Astrocyte (in vitro differentiated cells and primary cell): ENCODE measurements around the gene ARL6IP5. TPM values are rescaled to one million over a fixed set of nuclear protein-coding genes. Genes with fewer than 3 reads are reported as not detected.

Experiments used
- DNase-seq: peaks from one replicate; pipeline ENCODE4 v3.0.0-alpha.2; 2010; ENCODE audit warnings: low read depth
- FAIRE-seq: peaks from 2 replicates; lab custom pipeline; 2011; peaks lifted over from hg19 to GRCh38; lab: Jason Lieb, UNC
- H2AFZ ChIP-seq: 2 replicates; pipeline ENCODE4 v1.6.0; 2012; ENCODE audit warnings: low read depth, low read length, inconsistent platforms
- H3K27ac ChIP-seq: 2 replicates; pipeline ENCODE4 v1.5.1; 2011; ENCODE audit warnings: low read depth, low read length, inconsistent platforms
- H3K27me3 ChIP-seq: 2 replicates; pipeline ENCODE4 v1.6.0; 2011; ENCODE audit warnings: low read length, inconsistent platforms; ENCODE audit not compliant: insufficient read depth
- H3K36me3 ChIP-seq: 2 replicates; pipeline ENCODE4 v1.5.1; 2011; ENCODE audit warnings: low read length, inconsistent platforms; ENCODE audit not compliant: insufficient read depth
- H3K4me1 ChIP-seq: 2 replicates; pipeline ENCODE4 v1.5.1; 2011; ENCODE audit warnings: low read length, inconsistent platforms; ENCODE audit not compliant: insufficient read depth
- H3K4me2 ChIP-seq: 2 replicates; pipeline ENCODE4 v1.6.0; 2012; ENCODE audit warnings: low read length, inconsistent platforms
- H3K4me3 ChIP-seq: 2 replicates; pipeline ENCODE4 v1.5.1; 2011; ENCODE audit warnings: low read depth, mild to moderate bottlenecking, low read length, inconsistent platforms; ENCODE audit not compliant: insufficient read depth
- H3K79me2 ChIP-seq: 2 replicates; pipeline ENCODE4 v1.6.0; 2012; ENCODE audit warnings: mild to moderate bottlenecking, low read length, inconsistent platforms; ENCODE audit not compliant: insufficient read depth
- H3K9ac ChIP-seq: 2 replicates; pipeline ENCODE4 v1.6.0; 2012; ENCODE audit warnings: mild to moderate bottlenecking, low read length, inconsistent platforms
- H3K9me3 ChIP-seq: 2 replicates; pipeline ENCODE4 v1.5.1; 2012; ENCODE audit warnings: low read depth, mild to moderate bottlenecking, low read length, inconsistent platforms; ENCODE audit not compliant: insufficient read depth
- H4K20me1 ChIP-seq: 2 replicates; pipeline ENCODE4 v1.6.0; 2012; ENCODE audit warnings: low read length, inconsistent platforms; ENCODE audit not compliant: insufficient read depth
- H3K27ac Mint-ChIP-seq: one replicate; pipeline ENCODE4 v1.8.0; 2021; ENCODE audit warnings: mild to moderate bottlenecking, mixed read lengths; ENCODE audit not compliant: unreplicated experiment
- H3K27me3 Mint-ChIP-seq: one replicate; pipeline ENCODE4 v1.8.0; 2021; ENCODE audit warnings: low read depth, mixed read lengths; ENCODE audit not compliant: unreplicated experiment
- H3K36me3 Mint-ChIP-seq: one replicate; pipeline ENCODE4 v1.8.0; 2021; ENCODE audit warnings: low read depth, mixed read lengths; ENCODE audit not compliant: unreplicated experiment
- H3K4me1 Mint-ChIP-seq: one replicate; pipeline ENCODE4 v1.8.0; 2021; ENCODE audit warnings: low read depth, mixed read lengths; ENCODE audit not compliant: unreplicated experiment
- H3K4me3 Mint-ChIP-seq: one replicate; pipeline ENCODE4 v1.8.0; 2021; ENCODE audit warnings: mild to moderate bottlenecking, moderate library complexity, mixed read lengths; ENCODE audit not compliant: unreplicated experiment
- H3K9me3 Mint-ChIP-seq: one replicate; pipeline ENCODE4 v1.8.0; 2021; ENCODE audit warnings: mild to moderate bottlenecking, mixed read lengths; ENCODE audit not compliant: unreplicated experiment
- EZH2 ChIP-seq: IDR thresholded peaks from 2 replicates; pipeline ENCODE4 v1.6.1; 2012; ENCODE audit warnings: mild to moderate bottlenecking, low read length, inconsistent platforms; ENCODE audit not compliant: insufficient read depth
- total RNA-seq: library from RNA; stranded (reverse); gene quantifications from 2 replicates; pipeline ENCODE4 v1.2.1, GENCODE V29; 2021
- TF ChIP-seq, protein P1 (sequence below): IDR thresholded peaks from 2 replicates; pipeline ENCODE4 v1.5.1; 2011; ENCODE audit warnings: low read depth, mild to moderate bottlenecking, inconsistent platforms, low read length, moderate library complexity; ENCODE audit not compliant: insufficient read depth

ARL6IP5 gene
- total RNA-seq, 1 donor from 2014 or later: 160 TPM

DNA sequence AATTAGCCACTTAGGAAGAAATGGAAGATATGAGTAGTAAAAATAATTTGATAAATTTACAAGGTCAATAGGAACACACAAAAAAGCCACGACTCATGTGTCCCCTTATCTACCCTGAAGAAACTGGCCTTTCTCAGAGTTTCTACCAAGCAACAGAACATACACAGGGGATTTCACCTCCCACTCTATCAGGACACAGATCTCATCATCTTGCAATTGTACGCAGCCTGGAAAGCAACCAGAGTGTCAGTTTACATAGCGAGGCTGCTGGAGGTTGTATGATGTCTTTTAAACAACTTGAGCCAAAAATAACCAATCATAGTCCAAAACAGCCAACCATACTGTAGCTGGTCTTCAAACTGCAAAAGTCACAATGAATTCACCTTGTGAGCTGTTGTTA is 57.4 kb downstream of the ARL6IP5 start:
- Histone ChIP-seq H3K27ac (no peak overlapping the region), H3K36me3 (no peaks in the 10 kb centered on the region), H3K4me3 (no peak overlapping the region), H3K27me3 (peaks cover 2% of the 10 kb centered on the region), H3K4me2 (no peak overlapping the region), H3K9ac (no peak overlapping the region), H3K4me1 (no peaks in the 10 kb centered on the region), H3K79me2 (no peaks in the 10 kb centered on the region), H4K20me1 (no peaks in the 10 kb centered on the region), H2AFZ (no peak overlapping the region), H3K9me3 (no peaks in the 10 kb centered on the region)
- Mint-ChIP-seq H3K4me3 (no peak overlapping the region), H3K36me3 (no peaks in the 10 kb centered on the region), H3K27ac (no peak overlapping the region), H3K4me1 (peaks cover 6% of the 10 kb centered on the region), H3K9me3 (no peaks in the 10 kb centered on the region), H3K27me3 (peaks cover 2% of the 10 kb centered on the region)
- FAIRE-seq (no peak), DNase-seq (peak; percentile 16)
- TF ChIP-seq, protein P1, sequence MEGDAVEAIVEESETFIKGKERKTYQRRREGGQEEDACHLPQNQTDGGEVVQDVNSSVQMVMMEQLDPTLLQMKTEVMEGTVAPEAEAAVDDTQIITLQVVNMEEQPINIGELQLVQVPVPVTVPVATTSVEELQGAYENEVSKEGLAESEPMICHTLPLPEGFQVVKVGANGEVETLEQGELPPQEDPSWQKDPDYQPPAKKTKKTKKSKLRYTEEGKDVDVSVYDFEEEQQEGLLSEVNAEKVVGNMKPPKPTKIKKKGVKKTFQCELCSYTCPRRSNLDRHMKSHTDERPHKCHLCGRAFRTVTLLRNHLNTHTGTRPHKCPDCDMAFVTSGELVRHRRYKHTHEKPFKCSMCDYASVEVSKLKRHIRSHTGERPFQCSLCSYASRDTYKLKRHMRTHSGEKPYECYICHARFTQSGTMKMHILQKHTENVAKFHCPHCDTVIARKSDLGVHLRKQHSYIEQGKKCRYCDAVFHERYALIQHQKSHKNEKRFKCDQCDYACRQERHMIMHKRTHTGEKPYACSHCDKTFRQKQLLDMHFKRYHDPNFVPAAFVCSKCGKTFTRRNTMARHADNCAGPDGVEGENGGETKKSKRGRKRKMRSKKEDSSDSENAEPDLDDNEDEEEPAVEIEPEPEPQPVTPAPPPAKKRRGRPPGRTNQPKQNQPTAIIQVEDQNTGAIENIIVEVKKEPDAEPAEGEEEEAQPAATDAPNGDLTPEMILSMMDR: no peak
- TF ChIP-seq EZH2: no peak

DNA sequence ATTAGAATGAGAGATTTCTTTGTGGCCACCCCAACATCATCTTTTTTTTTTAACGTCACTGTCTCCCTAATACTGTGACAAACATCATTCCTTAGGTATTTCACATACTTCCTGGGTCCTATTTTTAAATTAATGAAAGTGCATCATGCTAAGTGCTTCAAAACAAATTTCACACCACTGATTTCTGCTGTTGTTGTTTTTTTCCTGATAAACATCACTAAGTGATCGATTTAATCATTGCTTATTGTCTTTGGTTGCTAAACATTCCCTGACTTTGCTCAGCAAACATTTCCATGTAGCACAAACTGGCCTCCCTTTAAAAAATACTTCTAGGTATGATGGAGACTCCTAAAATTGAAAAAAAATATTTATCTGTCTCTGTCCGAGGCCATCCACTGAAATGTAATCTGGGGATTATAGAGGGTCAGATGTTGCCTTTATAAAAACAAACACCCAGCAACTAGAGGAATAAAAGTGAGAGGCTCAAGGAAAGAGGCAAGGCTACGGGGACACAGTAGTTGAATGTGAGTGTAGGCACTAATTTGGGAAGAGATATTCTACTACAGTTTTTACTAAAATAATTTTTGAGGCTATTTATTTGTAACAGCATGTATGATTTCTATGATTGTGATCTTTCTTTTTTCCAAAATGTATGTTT is 58.2 kb downstream of the ARL6IP5 start:
- no peaks in the 10 kb centered on the region for H3K36me3 ChIP-seq
- FAIRE-seq: no peak
- H3K9ac ChIP-seq: no peak overlapping the region
- peaks cover 3% of the 10 kb centered on the region for H3K4me1 Mint-ChIP-seq
- H3K4me2 ChIP-seq: no peak overlapping the region
- no peaks in the 10 kb centered on the region for H3K9me3 ChIP-seq
- H3K4me1 ChIP-seq: no peaks in the 10 kb centered on the region
- no peak for TF ChIP-seq EZH2
- TF ChIP-seq, protein P1: no peak
- H3K27ac ChIP-seq: no peak overlapping the region
- peaks cover 2% of the 10 kb centered on the region for H3K27me3 Mint-ChIP-seq
- no peaks in the 10 kb centered on the region for H3K36me3 Mint-ChIP-seq
- H3K4me3 ChIP-seq: no peak overlapping the region
- no peaks in the 10 kb centered on the region for H3K9me3 Mint-ChIP-seq
- no peaks in the 10 kb centered on the region for H3K79me2 ChIP-seq
- H2AFZ ChIP-seq: no peak overlapping the region
- H3K27ac Mint-ChIP-seq: no peak overlapping the region
- H4K20me1 ChIP-seq: no peaks in the 10 kb centered on the region
- no peak overlapping the region for H3K4me3 Mint-ChIP-seq
- H3K27me3 ChIP-seq: peaks cover 2% of the 10 kb centered on the region
- DNase-seq: no peak

DNA sequence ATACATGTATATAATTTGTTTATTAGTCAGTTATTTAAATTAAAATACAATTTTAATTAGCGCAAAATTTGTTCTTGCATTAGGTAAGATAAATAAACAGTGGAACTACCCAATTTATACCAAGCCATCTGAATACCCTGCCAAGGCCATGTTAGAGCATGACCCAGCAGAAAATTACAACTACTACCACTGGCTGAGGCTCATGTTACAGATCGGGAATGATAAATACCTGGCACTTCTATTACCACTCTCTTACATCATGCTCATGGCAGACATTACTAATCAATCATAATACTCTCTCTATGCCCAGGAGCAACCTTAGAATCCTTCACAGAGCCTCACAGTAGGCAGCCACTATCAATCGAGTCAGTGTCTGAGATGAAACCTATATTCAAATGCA is 58.9 kb downstream of the ARL6IP5 start:
- Histone ChIP-seq H3K9me3 (no peaks in the 10 kb centered on the region), H3K9ac (no peak overlapping the region), H3K27me3 (peaks cover 2% of the 10 kb centered on the region), H3K4me3 (no peak overlapping the region), H2AFZ (no peak overlapping the region), H4K20me1 (no peaks in the 10 kb centered on the region), H3K27ac (no peak overlapping the region), H3K36me3 (no peaks in the 10 kb centered on the region), H3K79me2 (no peaks in the 10 kb centered on the region), H3K4me1 (no peaks in the 10 kb centered on the region), H3K4me2 (no peak overlapping the region)
- H3K27ac Mint-ChIP-seq: no peak overlapping the region
- H3K36me3 Mint-ChIP-seq: no peaks in the 10 kb centered on the region
- no peak for FAIRE-seq
- H3K27me3 Mint-ChIP-seq: peaks cover 2% of the 10 kb centered on the region
- peaks cover 3% of the 10 kb centered on the region for H3K4me1 Mint-ChIP-seq
- H3K4me3 Mint-ChIP-seq: no peak overlapping the region
- no peaks in the 10 kb centered on the region for H3K9me3 Mint-ChIP-seq
- DNase-seq: peak; percentile 4
- no peak for TF ChIP-seq EZH2
- TF ChIP-seq, protein P1: no peak
